Ureter (tissue), 1 donor: ENCODE results near the gene STRN. TPM values are rescaled to one million over a fixed set of nuclear protein-coding genes. Genes with fewer than 3 reads are reported as not detected.
"Not testable (repeated sequence)": the region's sequence is repeated elsewhere in the genome, so short reads cannot be mapped to it uniquely, and the experiment has no call there.

ENCODE experiments used
- DNase-seq: peaks from one replicate; pipeline ENCODE4 v3.0.0-alpha.2; 2020; ENCODE audit warnings: low spot score
- total RNA-seq: library from RNA; stranded (reverse); gene quantifications from one replicate; pipeline ENCODE4 v1.2.4, GENCODE V29; 2023
- donor health status: DM: yes; HTN: yes; CAD: no.

STRN gene
- total RNA-seq, 1 donor from 2014 or later, result 26.7 TPM

DNA sequence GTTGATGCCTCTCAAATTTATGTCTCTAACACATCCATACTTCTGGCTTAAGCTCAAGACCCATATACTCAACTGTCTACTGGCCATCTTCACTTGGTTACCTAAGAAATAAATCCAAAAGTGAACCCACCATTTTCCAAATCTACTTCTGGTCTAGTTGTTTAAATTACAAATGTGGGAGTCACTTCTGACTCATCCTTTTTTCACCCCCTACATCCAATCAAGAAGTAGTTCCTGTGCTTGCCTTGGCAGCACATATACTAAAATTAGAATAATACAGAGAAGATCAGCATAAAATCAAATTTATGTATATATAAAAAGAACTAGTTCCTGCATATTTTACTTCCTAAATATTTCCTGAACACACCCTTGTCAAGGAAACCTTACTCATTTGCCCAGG is 53.6 kb downstream of the STRN start:
- DNase-seq, result no peak

DNA sequence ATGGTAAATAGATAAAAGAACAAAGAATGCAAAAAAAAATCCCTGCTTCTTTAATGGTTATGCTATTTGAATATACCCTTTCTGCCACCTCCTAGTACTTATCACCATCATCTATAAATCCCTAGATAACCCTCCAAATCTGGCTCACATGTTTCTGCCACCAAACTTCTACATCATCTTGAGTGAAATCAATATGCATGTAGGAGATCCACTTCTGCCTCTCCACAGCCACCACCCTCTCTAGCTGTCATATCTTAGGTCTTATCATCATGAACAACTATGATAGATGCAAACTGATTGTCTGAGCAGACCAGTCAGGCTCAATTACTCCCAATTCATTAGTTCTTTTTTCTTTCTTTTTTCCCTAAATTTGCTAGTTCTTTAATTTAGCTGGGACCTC is 55.3 kb downstream of the STRN start:
- DNase-seq, result no peak

DNA sequence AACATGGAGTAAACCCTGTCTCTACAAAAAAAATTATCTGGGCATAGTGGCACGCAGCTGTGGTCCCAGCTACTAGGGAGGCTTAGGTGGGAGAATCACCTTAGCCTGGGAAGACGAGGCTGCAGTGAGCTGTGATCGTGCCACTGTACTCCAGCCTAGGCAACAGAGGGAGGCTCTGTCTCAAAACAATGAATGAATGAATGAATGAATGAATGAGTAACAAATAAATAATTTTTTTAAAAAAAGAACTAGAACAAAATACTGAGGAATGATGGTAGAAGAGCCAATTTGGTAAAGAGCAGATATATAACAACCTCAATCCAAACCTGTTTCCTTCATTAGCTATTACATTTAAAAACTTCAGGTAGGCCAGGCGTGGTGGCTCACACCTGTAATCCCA is 60.1 kb downstream of the STRN start:
- no peak for DNase-seq

DNA sequence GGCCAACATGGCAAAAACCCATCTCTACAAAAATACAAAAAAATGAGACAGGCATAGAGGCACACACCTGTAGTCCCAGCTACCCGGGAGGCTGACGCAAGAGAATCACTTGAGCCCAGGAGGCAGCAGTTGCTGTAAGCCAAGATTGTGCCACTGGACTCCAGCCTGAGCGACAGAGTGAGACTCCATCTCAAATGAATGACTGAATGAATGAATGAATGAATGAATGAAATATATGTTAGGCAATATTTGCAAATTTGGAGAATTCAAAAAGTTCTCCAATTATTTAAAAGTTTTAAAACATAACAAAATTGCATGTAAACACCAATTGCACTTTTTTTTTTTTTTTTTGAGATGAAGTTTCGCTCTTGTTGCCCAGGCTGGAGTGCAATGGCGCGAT is 61.7 kb downstream of the STRN start:
- no peak for DNase-seq

DNA sequence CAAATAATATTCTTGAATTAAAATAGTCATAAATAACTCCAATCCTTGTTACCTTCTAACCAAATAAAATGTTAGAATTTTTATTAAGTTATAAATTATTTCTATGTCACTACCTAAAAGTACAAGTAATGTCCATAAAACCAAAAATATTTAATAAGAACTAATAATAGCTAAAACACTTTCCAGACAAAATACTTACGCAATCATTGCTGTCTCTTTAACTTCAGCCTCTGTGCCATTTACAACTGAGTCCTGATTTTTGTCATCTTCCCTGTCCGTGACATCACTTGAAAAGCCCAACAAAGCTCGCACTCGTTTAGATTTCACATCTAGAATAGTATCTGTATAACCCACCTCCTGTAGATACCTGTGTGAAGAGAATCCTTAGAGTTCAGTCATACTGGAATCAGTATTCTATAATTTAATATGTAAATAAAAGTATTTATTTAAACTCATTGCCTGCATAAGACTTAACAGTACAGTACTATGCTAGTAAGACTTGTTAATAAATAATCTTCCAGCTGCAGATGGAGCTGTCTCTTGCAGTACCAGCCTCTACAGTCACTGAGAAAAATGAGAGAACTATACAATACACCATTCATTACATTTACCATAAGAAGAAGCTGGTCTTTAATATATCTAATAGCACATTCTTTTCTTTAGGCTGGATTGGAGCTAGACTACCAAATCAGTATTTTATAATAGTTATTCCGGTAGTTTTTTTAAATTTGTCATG is 63.8 kb downstream of the STRN start:
- no peak for DNase-seq

DNA sequence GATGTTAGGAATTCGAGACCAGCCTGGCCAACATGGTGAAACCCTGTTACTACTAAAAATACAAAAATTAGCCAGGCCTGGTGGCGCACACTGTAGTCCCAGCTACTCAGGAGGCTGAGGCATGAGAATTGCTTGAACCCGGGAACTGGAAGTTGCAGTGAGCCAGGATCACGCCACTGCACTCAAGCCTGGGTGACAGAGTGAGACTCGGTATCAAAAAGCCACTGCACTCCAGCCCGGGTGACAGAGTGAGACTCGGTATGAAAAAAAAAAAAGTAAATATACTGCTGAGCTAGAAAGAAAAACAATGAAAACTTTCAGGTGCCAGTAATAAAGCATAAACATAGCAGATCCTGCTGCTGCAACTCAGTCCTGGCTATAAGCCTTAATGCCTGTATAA is 73.5 kb downstream of the STRN start:
- no peak for DNase-seq

DNA sequence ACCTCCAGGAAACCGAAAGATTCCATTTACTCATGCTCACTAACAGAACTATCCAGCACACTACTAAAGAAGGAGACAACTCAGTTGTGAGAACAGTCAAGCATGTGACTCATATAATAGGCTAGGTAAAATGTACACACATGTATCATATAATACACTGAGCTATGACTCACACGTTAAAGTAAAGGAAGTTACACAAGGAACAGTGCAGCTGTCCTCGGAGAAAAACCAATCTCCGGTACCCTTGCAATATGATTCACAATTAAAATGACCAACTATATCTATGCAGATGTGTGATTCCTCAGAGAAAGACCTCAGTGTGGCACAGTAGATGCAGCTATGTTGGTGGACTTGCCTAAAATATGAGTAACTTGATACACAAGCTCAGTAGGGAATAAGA is 76.5 kb downstream of the STRN start:
- DNase-seq, result no peak

DNA sequence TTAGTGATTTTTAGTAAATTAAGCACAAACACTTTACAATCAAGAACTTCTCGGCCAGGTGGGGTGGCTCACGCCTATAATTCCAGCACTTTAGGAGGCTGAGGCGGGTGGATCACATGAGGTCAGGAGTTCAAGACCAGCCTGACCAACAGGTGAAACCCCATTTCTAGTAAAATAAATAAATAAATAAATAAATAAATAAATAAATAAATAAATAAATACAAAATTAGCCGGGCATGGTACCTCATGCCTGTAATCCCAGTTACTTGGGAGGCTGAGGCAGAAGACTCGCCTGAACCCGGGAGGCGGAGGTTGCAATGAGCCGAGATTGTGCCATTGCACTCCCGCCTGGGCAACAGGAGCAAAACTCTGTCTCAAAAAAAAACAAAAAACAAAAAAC is 79.2 kb downstream of the STRN start:
- DNase-seq, result not testable (repeated sequence)

DNA sequence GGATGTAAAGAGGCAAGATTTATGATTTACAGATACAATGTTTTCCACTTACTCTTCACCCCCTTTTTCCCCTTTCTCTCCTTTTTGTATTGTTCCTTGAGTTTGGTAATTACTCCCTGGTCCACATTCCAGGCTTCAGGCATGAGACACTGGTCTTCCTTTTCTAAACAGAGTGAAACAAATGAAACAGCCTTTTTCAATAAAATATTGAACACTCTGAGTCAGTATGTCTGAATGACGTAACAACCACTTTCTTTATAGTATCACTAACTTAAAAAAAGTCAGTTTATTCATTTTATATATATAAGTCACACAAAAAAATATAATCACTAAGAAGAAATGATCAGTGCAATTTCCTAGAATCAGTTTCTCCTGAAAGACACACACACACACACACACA is 79.7 kb downstream of the STRN start:
- no peak for DNase-seq

DNA sequence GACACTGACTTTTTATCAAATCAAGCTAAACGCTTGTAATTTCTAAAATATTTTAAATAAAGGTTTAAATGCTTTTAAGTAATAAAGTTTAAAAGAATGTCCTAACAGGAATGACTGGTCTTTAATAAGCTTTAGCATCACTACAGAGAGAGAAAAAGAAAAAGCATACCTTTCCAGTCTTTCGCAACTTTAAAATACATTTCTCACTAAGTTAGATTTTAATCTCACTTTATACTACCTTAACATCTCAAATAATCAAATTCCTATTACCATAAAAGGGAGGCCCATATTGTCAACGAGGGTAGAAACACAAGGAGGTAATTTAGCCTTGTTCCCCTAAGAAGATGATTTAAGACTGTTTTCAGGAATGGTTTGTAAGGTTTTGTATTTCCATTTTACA is 80.7 kb downstream of the STRN start:
- DNase-seq, result no peak

DNA sequence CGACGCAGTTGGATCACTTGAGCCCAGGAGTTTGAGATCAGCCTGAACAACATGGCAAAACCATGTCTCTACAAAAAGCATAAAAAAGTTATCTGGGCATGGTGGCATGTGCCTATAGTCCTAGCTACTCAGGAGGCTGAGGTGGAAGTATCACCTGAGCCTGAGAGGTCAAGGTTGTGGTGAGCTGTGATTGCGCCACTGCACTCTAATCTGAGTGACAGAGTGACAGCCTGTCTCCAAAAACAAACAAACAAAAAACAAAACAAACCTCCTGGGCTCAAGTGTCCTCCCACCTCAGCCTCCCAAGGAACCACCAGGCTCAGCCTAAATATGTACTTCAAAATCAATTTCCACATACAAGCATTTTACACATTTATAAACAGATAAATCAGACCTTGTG is 83.8 kb downstream of the STRN start:
- DNase-seq, result no peak

DNA sequence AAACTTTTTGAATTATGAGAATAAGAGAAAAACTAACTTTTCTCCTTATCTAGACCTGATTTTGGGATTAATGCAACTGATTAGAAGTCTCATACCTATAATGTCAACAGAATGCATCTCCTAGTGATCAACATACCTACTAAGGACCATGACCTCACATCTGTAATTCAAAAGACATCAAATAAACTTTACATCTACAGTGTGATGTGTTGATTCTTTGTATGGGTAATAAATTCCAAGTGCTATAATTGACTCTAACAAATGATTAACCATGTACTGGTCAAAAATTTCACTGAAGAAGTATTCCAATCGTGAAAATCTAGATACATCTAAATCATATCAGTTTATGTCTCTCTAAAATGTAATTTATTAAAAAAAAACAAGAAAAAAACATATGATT is 84.5 kb downstream of the STRN start:
- no peak for DNase-seq

DNA sequence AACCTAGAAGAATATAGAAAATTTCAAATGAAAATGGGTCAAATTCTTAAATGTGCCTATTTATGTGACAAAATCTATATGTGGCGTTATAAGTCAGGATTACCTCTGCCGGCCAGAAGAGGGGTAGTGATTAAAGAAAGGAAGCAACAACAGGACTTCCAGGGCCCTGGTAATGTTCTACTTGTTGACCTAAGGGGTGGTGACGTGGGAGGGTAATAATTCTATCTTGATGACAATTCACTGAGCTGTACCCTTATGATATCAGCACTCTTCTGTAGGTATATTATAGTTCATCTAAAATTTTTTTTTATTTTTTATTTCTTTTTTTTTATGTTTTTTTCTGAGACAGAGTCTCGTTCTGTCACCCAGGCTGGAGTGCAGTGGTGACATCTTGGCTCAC is 87.9 kb downstream of the STRN start:
- no peak for DNase-seq

DNA sequence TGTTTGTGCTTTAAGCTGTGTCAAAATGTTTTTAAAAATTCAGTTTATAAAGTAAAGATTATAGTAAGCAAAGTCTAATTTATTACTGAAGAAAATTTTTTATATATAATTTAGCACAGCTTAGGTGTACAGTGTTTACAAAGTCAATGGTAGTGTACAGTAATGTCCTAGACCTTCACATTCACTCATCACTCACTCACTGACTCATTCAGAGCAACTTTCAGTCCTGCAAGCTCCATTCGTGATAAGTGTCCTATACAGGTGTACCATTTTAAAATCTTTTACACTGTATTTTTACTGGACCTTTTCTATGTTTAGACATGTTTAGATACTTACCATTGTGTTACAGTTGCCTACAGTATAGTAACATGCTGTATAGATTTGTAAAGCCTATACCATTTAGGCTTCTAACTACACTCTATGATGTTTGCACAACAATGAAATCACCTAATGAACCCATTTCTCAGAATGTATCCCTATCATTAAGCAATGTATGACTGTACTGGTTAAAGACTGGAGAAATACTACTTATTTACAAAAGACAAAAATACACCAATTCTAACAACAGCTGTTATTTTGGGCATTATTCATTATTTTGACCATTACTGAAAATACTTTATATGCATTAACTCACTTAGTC is 95.1 kb downstream of the STRN start:
- DNase-seq, result no peak

DNA sequence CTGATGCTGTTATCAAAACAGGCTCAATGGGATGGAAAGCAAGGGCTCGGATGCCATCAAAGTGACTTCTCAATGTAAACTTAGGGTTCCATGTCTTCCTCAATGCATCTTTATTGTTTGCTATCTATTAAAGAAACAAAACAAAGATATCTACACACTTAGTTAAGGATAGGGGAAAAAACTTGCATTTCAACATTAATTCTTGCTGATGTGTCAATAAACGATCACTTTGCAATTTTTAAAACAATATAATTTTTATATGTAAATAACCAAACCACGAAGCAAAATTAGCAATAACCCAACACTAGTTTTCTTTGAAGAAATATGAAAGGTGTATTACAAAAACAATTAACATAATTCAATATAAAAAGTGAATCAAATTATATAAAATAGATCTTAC is 96.7 kb downstream of the STRN start:
- DNase-seq, result no peak

DNA sequence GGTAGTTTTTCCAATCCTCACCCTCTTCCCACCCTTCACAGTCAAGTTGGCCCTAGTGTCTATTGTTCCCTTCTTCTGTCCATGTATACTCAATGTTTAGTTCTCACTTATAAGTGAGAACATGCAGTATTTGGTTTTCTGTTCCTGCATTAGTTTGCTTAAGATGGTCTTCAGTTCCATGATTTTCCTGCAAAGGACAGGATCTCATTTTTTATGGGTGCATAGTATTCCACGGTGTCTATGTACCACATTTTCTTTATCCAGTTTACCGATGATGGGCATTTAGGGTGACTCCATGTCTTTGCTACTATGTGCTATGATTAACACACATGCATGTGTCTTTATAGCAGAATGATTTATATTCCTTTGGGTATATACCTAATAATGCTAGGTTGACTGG is 104.4 kb downstream of the STRN start:
- no peak for DNase-seq

DNA sequence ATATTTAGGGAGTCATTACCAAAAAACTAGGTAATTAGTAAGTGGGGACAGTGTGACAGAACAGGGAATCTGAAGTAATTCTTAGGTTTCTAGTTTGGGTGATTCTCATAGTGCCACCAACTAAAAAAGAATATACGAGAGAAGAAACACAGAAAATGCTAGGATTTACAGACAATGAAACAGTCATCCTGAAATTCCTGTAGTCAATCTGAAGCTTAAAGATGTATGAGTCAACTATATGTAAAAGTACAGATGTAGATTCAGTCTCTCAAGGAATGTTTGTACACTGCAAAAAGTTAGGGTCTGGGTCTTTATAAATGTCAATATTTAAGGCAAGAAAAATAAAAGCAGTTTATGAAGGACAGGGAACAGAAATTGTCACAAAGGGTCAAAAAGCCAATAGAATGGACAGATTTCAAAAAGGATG is 107.0 kb downstream of the STRN start:
- DNase-seq, result no peak

DNA sequence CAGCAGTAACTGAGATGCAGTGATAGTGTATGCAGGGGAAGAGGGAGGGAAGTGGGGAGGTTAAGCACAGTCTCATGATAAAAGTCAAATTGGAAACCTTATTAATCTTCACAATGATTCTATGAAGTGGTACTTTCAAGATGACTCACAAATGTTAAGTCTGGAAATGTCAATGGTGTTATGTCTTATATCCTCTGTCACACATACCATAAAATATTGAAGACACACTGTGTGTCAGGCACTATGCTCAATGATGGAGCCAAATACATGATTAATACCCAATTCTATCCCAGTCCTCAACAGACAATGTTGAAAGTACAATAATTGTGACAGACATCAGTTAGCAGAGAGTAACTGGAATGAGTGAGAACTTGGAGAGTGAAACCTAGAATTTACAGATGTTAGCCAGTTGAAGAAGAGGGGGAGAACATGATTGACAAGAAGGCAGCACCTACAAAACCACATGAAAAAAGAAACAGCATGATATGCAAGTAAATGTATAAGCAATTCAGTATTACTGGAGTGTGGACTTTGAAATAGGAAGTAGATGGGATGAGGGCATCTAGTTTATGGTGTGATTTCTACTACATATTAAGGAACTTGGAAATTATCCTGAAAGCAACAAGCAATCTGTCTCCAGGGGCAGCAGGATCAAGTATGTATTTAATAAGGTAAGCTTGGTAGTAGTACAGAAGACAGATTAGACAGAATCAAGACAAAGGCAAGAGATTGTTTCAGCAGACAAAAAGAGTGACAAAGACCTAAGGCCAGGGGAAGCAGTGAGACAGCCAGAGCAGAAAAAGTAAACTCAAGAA is 107.6 kb downstream of the STRN start:
- DNase-seq, result no peak

DNA sequence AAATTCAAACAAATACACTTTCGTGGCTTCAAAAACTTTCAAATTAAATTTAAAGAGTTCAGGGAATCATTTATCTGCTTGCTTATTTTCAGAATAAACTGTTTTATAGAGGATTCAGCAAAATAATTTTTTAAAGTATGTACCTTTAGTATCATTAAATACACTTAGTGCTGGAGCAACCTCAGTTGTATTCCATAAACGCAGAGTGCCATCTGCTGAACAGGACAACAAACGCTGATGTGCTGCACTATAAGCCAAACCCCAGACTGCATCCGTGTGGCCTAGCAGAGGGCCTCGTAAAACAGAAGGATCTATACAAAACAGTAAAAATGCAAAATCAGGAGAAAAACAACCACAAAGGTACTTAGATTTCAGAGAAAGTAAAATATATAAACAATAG is 108.6 kb downstream of the STRN start:
- no peak for DNase-seq

DNA sequence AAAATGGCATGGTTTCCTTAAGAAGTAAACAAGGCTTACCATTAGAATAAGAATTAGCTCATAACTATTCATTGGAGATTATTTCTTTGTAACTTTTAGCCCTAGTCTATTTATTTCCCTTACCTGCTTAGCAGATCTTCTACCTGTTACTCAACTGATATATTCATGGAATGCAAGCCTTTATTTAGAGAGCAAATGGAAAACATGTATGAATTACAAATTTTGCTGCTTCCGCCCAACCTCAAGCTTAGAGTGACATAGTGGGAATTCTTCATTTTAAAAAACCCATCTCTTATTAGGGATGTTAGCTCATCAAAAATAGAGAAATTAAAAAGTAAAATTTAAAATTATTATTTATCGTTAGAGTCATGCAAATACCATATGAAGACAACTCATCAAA is 110.9 kb downstream of the STRN start:
- DNase-seq, result no peak

DNA sequence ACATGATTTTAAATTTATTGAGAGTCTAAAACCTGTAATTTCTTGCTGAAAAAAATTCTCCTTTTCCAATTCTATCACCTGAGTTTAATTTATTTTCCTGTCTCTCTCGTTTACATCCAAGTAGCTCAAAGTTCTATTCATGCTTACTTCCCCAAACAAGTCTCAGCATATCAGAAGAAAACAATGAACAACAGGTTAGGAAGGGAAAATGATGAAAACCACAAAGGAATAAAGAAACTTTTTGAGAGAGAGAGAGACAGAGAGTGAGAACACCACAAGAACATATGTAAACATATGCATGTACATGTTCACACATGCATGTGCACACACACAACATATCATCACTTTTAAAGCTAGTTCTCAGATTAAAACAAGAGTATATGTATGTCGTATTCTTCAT is 112.1 kb downstream of the STRN start:
- DNase-seq, result no peak

DNA sequence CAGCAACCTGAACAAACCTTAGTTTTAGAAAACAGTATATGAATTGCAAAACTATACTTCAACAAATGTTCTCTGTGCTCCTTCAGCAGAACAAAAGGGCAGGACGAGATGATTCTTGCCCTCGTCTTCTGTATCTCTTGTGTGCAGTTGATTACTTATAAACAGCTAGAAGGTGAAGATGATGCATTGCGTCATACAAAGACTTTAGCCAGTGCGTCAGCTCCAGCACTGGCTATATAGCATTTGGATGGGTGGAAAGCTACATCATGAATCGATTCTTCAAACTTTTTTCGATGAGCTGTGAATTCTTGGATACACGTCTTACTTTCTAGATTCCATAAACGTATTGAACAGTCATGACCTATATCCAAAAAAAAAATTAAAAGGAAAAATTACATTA is 117.1 kb downstream of the STRN start:
- DNase-seq, result no peak

DNA sequence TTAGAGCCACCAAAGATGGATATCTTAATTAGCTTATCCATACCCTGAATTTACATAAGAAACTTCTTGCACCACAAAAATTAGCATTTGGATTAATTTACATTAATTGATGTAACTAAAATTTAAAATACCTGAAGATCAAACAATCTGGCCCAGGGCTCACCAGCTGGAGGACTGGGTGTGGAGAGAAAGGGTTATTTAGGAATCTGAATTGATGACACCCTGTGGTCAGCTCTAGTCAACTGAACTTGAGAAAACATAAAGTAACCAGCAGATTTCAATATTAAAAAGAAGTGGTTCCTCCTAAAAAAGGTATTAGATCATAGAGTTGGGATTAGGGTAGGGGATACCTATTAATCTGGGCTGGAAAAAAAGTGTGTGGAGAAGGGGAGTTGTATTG is 122.5 kb downstream of the STRN start:
- DNase-seq, result no peak
